WERI-Rb-1 (cell line): ENCODE results near the gene PIGX.

Source experiments
- DNase-seq: peaks from one replicate; pipeline ENCODE4 v3.0.0-alpha.2; 2020
- H3K27ac ChIP-seq: fragments of 250-450 bp; sonication (Bioruptor Pico); 2 replicates; pipeline ENCODE4 v1.5.1; 2020; ENCODE audit warnings: mild to moderate bottlenecking, moderate library complexity
- H3K27me3 ChIP-seq: fragments of 250-450 bp; sonication (Bioruptor Pico); 2 replicates; pipeline ENCODE4 v1.5.1; 2021; ENCODE audit warnings: mild to moderate bottlenecking, low read depth, moderate library complexity; ENCODE audit not compliant: insufficient read depth, severe bottlenecking
- H3K36me3 ChIP-seq: fragments of 250-450 bp; sonication (Bioruptor Pico); 2 replicates; pipeline ENCODE4 v1.5.1; 2020; ENCODE audit warnings: mild to moderate bottlenecking, moderate library complexity
- H3K4me3 ChIP-seq: 2 replicates; pipeline ENCODE4 v1.5.1; 2011; ENCODE audit warnings: low read depth, mild to moderate bottlenecking, control low read depth, low read length
- H3K9me3 ChIP-seq: fragments of 250-450 bp; sonication (Bioruptor Pico); 2 replicates; pipeline ENCODE4 v1.5.1; 2021; ENCODE audit warnings: mild to moderate bottlenecking, moderate library complexity; ENCODE audit not compliant: severe bottlenecking
- TF ChIP-seq, protein P1 (sequence below): IDR thresholded peaks from 2 replicates; pipeline ENCODE4 v1.5.1; 2011; ENCODE audit warnings: low read depth, mild to moderate bottlenecking, control low read depth, inconsistent platforms, low read length

PIGX gene

DNA sequence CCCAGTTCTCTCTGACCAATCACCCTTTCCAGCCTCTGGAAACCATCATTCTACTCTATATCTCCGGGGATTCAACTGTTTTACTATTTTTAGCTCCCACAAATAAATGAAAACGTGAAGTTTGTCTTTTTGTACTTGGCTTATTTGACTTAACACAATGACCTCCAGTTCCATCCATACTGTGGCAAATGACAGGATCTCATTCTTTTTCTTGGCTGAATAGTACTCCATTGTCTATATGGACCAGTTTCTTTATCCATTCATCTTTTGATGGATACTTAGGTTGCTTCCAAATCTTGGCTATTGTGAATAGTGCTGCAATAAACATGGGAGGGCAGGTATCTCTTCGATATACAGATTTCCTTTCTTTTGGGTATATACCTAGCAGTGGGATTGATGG lies 38.5 kb upstream of the PIGX start:
- Histone ChIP-seq H3K27me3 (no peaks in the 10 kb centered on the region), H3K4me3 (no peak overlapping the region), H3K27ac (no peak overlapping the region), H3K9me3 (no peaks in the 10 kb centered on the region), H3K36me3 (no peaks in the 10 kb centered on the region)
- DNase-seq, result no peak
- TF ChIP-seq, protein P1, sequence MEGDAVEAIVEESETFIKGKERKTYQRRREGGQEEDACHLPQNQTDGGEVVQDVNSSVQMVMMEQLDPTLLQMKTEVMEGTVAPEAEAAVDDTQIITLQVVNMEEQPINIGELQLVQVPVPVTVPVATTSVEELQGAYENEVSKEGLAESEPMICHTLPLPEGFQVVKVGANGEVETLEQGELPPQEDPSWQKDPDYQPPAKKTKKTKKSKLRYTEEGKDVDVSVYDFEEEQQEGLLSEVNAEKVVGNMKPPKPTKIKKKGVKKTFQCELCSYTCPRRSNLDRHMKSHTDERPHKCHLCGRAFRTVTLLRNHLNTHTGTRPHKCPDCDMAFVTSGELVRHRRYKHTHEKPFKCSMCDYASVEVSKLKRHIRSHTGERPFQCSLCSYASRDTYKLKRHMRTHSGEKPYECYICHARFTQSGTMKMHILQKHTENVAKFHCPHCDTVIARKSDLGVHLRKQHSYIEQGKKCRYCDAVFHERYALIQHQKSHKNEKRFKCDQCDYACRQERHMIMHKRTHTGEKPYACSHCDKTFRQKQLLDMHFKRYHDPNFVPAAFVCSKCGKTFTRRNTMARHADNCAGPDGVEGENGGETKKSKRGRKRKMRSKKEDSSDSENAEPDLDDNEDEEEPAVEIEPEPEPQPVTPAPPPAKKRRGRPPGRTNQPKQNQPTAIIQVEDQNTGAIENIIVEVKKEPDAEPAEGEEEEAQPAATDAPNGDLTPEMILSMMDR, result no peak

DNA sequence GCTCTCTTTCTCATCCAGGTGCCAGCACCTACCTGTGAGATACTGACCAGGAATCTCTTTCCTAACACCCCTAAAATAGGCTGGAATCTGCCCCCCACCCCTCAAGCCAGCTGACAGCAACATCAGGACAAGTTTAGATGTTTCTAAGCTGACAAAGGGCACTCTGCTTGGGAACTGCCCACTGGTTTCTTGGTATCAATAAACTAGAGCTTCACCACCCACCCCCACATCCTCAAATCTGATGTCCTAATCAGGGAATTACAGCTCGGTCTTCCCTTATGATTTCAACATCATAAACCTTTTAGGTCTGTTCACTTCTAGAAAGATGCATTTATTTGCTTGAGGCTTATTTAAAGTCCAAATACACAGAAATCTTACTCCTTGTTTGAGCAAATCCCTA lies 34.8 kb upstream of the PIGX start:
- Histone ChIP-seq H3K36me3 (no peaks in the 10 kb centered on the region), H3K27me3 (no peaks in the 10 kb centered on the region), H3K9me3 (no peaks in the 10 kb centered on the region), H3K27ac (no peak overlapping the region), H3K4me3 (no peak overlapping the region)
- TF ChIP-seq, protein P1, result no peak
- no peak for DNase-seq

DNA sequence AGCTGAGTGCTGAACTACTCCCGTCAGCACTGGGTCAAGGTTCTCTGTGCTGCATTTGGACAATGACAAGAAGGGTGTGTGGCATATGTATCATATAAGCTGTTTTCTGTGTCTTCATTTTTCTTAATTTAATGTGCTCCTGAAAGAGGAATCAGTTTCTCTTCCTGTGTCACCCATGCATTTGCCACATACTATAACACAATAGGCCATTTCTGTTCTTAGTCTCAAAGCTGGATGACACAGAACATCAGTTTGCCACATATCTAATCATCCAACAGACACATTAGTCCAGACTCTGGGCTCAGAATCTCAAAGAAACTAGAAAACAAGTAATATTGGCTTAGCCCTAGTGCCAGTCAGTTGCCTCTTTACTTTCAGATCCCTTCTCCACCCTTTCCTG lies 34.2 kb upstream of the PIGX start:
- Histone ChIP-seq H3K27ac (no peak overlapping the region), H3K4me3 (no peak overlapping the region), H3K36me3 (no peaks in the 10 kb centered on the region), H3K9me3 (no peaks in the 10 kb centered on the region), H3K27me3 (no peaks in the 10 kb centered on the region)
- TF ChIP-seq, protein P1, result no peak
- no peak for DNase-seq

DNA sequence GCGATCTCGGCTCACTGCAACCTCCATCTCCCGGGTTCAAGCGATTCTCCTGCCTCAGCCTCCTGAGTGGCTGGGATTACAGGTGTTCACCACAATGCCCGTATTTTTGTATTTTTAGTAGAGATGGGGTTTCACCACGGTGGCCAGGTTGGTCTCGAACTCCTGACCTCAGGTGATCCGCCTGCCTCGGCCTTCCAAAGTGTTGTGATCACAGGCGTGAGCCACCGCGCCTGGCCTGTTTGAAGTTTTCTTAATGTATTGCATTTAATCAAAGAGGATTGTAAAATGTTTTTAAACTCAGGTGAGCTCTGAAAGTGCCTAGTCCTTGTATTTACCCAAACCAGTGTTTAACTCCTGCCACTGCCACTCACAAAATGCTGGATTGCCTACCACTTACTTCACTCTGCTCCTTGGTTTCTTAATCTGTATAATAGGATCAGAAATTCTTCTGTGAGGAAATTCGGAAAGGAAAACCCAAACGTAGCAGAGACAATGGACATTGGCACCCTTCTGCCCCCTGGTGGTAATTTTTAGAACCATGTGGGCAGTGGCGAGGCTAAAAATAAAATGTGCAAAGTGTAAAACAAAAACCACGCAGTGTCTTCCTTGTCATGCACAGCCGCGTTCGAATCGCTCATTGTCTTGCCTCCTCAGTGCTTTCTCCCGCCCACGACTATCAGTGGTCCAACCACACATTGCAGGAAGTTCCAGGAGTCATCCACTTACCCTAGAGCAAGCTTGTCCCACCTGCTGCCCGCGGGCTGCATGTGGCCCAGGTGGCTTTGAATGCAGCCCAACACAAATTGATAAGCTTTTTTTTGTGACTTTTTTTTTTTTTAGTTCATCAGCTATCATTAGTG lies 27.4 kb upstream of the PIGX start:
- Histone ChIP-seq H3K36me3 (no peaks in the 10 kb centered on the region), H3K4me3 (no peak overlapping the region), H3K27ac (no peak overlapping the region), H3K27me3 (no peaks in the 10 kb centered on the region), H3K9me3 (no peaks in the 10 kb centered on the region)
- DNase-seq, result peak; percentile 39
- TF ChIP-seq, protein P1, result peak; percentile 46

DNA sequence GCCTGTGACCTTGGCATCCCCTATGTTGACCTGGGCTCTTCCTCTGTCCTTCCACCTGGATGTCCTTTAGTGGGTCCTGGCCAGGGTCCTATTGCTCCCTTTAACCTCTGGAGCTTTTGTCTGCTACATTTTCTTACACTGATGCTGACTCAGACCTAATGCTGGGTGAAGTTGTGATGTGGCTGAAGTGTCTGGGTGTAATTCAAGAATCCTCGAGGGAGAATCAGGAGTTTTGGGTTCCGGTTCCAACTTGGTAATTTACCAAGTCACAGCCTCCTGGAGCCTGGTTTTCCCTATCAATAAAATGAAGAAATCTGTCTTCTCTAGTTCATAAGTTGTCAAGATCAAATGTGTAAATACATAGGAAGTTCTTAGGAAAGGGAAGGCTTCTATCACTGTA lies 25.7 kb upstream of the PIGX start:
- TF ChIP-seq, protein P1, result no peak
- no peak for DNase-seq
- no peak overlapping the region for H3K27ac ChIP-seq
- no peaks in the 10 kb centered on the region for H3K36me3 ChIP-seq
- H3K27me3 ChIP-seq, result no peaks in the 10 kb centered on the region
- H3K4me3 ChIP-seq, result no peak overlapping the region
- H3K9me3 ChIP-seq, result no peaks in the 10 kb centered on the region

DNA sequence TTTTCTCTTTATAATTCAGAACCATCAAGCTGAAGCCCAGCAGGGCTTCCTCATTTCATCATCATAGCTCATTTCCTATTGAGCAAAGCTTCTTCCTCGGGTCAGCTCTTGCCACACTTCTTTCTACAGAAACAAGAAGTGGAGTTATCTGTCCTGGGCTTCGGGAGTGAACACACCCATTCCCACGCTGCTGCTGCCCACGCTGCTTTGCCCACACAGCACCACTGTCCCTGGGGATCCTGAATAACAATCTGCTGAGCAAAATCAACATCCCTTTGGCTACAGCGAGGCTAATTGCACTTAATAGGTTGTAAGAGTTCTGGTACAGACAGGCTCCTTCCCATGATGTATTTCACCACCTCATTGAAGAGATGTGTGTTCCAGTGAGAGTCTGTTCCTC lies 23.8 kb upstream of the PIGX start:
- TF ChIP-seq, protein P1, result no peak
- Histone ChIP-seq H3K27ac (no peak overlapping the region), H3K9me3 (no peaks in the 10 kb centered on the region), H3K27me3 (no peaks in the 10 kb centered on the region), H3K36me3 (no peaks in the 10 kb centered on the region), H3K4me3 (no peak overlapping the region)
- DNase-seq, result no peak
